Measurements from ENCODE around the gene PCGF3.
"Not testable (repeated sequence)": the region's sequence is repeated elsewhere in the genome, so short reads cannot be mapped to it uniquely, and the experiment has no call there.

Gene PCGF3

DNA sequence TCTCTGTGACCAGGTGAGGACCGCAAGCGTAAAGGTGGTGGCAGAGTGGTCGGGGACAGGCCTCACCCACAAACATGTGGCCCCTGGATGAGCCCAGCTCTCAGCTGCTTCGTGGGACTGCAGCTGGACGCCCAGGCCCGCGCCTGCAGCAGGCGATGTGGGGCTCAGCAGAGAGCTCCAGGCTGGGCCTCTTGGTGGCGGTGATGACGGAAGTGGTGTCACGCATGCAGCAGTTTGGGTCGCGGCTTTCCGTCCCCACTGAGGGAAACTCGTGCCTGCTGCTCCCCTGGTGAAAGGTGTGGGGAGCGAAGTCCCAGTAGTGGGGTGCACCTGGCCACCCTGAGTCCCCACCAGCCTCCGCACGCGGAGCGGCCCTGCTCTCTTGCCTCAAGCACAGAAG lies 26.9 kb downstream of the PCGF3 start:
- Histone ChIP-seq H2AFZ (ENCODE audit: low read depth, low read length) (no peak overlapping the region), H3K36me3 (ENCODE audit: insufficient read depth, low read length) (peaks cover 55% of the 10 kb centered on the region), H3K27me3 (ENCODE audit: insufficient read depth, low read length) (no peaks in the 10 kb centered on the region), H3K9me3 (ENCODE audit: low read length) (peaks cover 7% of the 10 kb centered on the region), H3K4me3 (ENCODE audit: low read length) (no peak overlapping the region), H3K4me1 (ENCODE audit: insufficient read depth, low read length) (no peaks in the 10 kb centered on the region)

- Histone ChIP-seq H2AFZ (ENCODE audit: low read depth, low read length) (no peak overlapping the region), H3K9me3 (ENCODE audit: low read length) (peaks cover 7% of the 10 kb centered on the region), H3K27me3 (ENCODE audit: insufficient read depth, low read length) (no peaks in the 10 kb centered on the region), H3K4me1 (ENCODE audit: insufficient read depth, low read length) (no peaks in the 10 kb centered on the region), H3K36me3 (ENCODE audit: insufficient read depth, low read length) (peaks cover 61% of the 10 kb centered on the region), H3K4me3 (ENCODE audit: low read length) (no peak overlapping the region)
These were observed 27.4 kb downstream of the PCGF3 start for GRCh38 chr4:732911-733630.

DNA sequence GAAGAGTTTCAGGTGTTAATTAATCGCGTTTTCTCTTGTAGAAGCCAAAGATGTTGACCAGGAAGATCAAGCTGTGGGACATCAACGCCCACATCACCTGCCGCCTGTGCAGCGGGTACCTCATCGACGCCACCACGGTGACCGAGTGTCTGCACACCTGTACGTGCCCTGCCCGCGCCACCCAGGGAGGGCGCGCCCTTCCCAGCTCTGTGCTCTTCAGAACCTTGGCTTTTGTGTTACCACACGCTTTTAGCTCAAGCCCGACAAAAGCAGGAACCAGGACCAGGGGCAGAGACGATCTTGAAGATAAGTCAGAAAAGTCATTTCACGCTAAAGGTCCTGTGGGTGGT lies 28.0 kb downstream of the PCGF3 start:
- Histone ChIP-seq H3K27me3 (ENCODE audit: insufficient read depth, low read length) (no peaks in the 10 kb centered on the region), H3K4me3 (ENCODE audit: low read length) (no peak overlapping the region), H3K4me1 (ENCODE audit: insufficient read depth, low read length) (no peaks in the 10 kb centered on the region), H2AFZ (ENCODE audit: low read depth, low read length) (no peak overlapping the region), H3K36me3 (ENCODE audit: insufficient read depth, low read length) (peaks cover 64% of the 10 kb centered on the region), H3K9me3 (ENCODE audit: low read length) (peaks cover 4% of the 10 kb centered on the region)

- H3K4me1 ChIP-seq (ENCODE audit: insufficient read depth, low read length), result no peaks in the 10 kb centered on the region
- H3K9me3 ChIP-seq (ENCODE audit: low read length), result peaks cover 4% of the 10 kb centered on the region
- no peak overlapping the region for H3K4me3 ChIP-seq (ENCODE audit: low read length)
- no peak overlapping the region for H2AFZ ChIP-seq (ENCODE audit: low read depth, low read length)
- H3K27me3 ChIP-seq (ENCODE audit: insufficient read depth, low read length), result no peaks in the 10 kb centered on the region
- H3K36me3 ChIP-seq (ENCODE audit: insufficient read depth, low read length), result peaks cover 68% of the 10 kb centered on the region
These were observed 28.4 kb downstream of the PCGF3 start for GRCh38 chr4:734075-734474.

DNA sequence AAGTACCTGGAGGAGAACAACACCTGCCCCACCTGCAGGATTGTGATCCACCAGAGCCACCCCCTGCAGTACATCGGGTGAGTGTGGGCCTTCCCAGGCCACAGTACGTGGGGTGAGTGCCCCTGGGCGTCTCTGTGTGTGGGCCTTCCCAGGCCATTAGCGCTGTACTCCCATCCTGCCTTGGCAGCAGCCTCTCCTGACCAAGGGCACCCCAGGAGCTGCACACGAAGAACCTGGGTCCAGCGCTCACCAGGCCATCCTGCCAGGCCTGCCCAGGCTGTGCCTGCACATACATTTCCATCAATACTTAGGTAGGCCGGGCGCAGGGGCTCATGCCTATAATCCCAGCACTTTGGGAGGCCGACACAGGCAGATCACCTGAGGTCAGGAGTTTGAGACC lies 29.3 kb downstream of the PCGF3 start:
- H3K4me1 ChIP-seq (ENCODE audit: insufficient read depth, low read length), result no peaks in the 10 kb centered on the region
- H3K27me3 ChIP-seq (ENCODE audit: insufficient read depth, low read length), result no peaks in the 10 kb centered on the region
- H3K4me3 ChIP-seq (ENCODE audit: low read length), result no peak overlapping the region
- peaks cover 4% of the 10 kb centered on the region for H3K9me3 ChIP-seq (ENCODE audit: low read length)
- peaks cover 74% of the 10 kb centered on the region for H3K36me3 ChIP-seq (ENCODE audit: insufficient read depth, low read length)
- no peak overlapping the region for H2AFZ ChIP-seq (ENCODE audit: low read depth, low read length)

GRCh38 chr4:735583-735982 lies 30.0 kb downstream of the PCGF3 start:
- Histone ChIP-seq H3K4me3 (ENCODE audit: low read length) (no peak overlapping the region), H3K4me1 (ENCODE audit: insufficient read depth, low read length) (no peaks in the 10 kb centered on the region), H3K27me3 (ENCODE audit: insufficient read depth, low read length) (no peaks in the 10 kb centered on the region), H2AFZ (ENCODE audit: low read depth, low read length) (no peak overlapping the region), H3K36me3 (ENCODE audit: insufficient read depth, low read length) (peaks cover 77% of the 10 kb centered on the region), H3K9me3 (ENCODE audit: low read length) (peaks cover 3% of the 10 kb centered on the region)

GRCh38 chr4:736561-736960 lies 30.9 kb downstream of the PCGF3 start:
- H3K27me3 ChIP-seq (ENCODE audit: insufficient read depth, low read length); H2AFZ ChIP-seq (ENCODE audit: low read depth, low read length); H3K4me1 ChIP-seq (ENCODE audit: insufficient read depth, low read length); H3K4me3 ChIP-seq (ENCODE audit: low read length); H3K9me3 ChIP-seq (ENCODE audit: low read length): not testable (repeated sequence)
- peaks cover 79% of the 10 kb centered on the region for H3K36me3 ChIP-seq (ENCODE audit: insufficient read depth, low read length)

- H3K4me1 ChIP-seq (ENCODE audit: insufficient read depth, low read length), result no peaks in the 10 kb centered on the region
- no peaks in the 10 kb centered on the region for H3K27me3 ChIP-seq (ENCODE audit: insufficient read depth, low read length)
- peaks cover 79% of the 10 kb centered on the region for H3K36me3 ChIP-seq (ENCODE audit: insufficient read depth, low read length)
- H3K9me3 ChIP-seq (ENCODE audit: low read length), result peaks cover 2% of the 10 kb centered on the region
- no peak overlapping the region for H2AFZ ChIP-seq (ENCODE audit: low read depth, low read length)
- H3K4me3 ChIP-seq (ENCODE audit: low read length), result no peak overlapping the region
These were observed 33.2 kb downstream of the PCGF3 start for GRCh38 chr4:738781-739280.

DNA sequence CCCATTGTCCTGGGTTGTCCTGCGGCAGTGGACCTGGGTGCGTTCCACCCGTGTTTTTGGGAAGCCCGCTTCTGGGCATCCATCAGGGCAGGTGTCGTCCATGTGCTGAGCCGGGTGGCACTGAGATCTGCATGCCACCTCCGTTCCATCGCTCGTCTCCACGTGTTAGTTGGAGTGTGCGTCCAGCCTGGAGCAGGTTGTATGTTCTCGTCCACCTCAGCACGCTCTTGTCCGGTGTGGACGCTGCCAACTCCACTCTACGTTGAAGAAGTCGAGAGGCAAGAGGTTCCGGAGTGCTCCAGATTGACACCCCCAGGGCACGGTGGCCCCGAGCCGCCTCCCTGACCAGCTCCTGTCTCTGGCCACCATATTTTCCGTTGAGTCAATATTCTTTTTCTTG lies 33.9 kb downstream of the PCGF3 start:
- peaks cover 2% of the 10 kb centered on the region for H3K9me3 ChIP-seq (ENCODE audit: low read length)
- peaks cover 76% of the 10 kb centered on the region for H3K36me3 ChIP-seq (ENCODE audit: insufficient read depth, low read length)
- no peak overlapping the region for H3K4me3 ChIP-seq (ENCODE audit: low read length)
- H3K27me3 ChIP-seq (ENCODE audit: insufficient read depth, low read length), result no peaks in the 10 kb centered on the region
- H2AFZ ChIP-seq (ENCODE audit: low read depth, low read length), result no peak overlapping the region
- H3K4me1 ChIP-seq (ENCODE audit: insufficient read depth, low read length), result no peaks in the 10 kb centered on the region

DNA sequence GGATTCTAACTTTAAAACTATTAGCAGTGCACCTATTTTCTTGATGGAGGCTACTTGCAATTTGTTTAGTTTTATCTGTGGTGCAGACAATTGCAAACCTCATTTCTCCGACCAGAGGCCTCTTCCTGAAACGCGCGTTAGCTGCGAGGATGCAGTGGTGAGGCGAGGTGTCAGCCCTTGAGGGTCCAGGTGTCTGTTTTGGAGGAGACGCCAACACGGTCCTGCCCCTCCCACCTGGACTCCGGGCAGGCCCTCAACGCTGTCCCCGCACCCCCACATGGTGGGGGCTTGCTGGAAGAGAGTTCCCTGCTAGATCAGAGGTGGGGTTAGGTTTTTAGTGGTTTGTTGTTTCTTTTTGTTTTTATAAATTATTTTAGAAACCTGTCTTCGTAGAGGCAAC lies 34.4 kb downstream of the PCGF3 start:
- H2AFZ ChIP-seq (ENCODE audit: low read depth, low read length), result no peak overlapping the region
- no peaks in the 10 kb centered on the region for H3K9me3 ChIP-seq (ENCODE audit: low read length)
- peaks cover 72% of the 10 kb centered on the region for H3K36me3 ChIP-seq (ENCODE audit: insufficient read depth, low read length)
- no peaks in the 10 kb centered on the region for H3K4me1 ChIP-seq (ENCODE audit: insufficient read depth, low read length)
- H3K27me3 ChIP-seq (ENCODE audit: insufficient read depth, low read length), result no peaks in the 10 kb centered on the region
- H3K4me3 ChIP-seq (ENCODE audit: low read length), result no peak overlapping the region

DNA sequence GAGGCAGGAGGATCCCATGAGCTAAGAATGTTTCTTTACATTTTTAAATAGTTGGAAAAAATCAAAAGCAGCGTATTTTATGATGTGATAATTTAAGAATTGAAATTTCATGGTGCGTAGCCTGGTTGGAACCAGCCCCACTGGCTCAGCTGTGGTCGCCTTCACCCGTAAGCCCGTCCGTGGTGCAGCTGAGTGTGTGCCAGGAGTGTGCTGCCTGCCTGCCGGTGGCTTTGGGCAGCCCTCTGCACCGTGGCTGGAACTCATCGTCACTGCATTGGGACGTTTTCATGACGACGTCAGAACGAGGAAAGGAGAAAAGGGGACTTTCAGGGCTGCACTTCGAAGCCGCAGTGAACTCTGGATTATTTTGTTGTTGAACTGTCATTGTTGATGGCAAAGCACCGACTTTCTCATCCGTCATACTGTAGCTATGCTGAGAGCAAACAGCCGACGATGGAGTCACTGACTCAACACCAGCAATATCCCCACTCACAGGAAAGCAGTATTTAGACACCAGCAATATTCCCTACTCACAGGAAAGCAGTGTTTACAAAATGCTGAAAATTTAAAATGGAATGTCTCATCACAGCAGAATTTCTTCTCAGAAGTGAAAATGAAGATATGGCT lies 35.1 kb downstream of the PCGF3 start:
- Histone ChIP-seq H3K4me3 (ENCODE audit: low read length) (no peak overlapping the region), H3K36me3 (ENCODE audit: insufficient read depth, low read length) (peaks cover 66% of the 10 kb centered on the region), H2AFZ (ENCODE audit: low read depth, low read length) (no peak overlapping the region), H3K4me1 (ENCODE audit: insufficient read depth, low read length) (no peaks in the 10 kb centered on the region), H3K9me3 (ENCODE audit: low read length) (no peaks in the 10 kb centered on the region), H3K27me3 (ENCODE audit: insufficient read depth, low read length) (no peaks in the 10 kb centered on the region)

DNA sequence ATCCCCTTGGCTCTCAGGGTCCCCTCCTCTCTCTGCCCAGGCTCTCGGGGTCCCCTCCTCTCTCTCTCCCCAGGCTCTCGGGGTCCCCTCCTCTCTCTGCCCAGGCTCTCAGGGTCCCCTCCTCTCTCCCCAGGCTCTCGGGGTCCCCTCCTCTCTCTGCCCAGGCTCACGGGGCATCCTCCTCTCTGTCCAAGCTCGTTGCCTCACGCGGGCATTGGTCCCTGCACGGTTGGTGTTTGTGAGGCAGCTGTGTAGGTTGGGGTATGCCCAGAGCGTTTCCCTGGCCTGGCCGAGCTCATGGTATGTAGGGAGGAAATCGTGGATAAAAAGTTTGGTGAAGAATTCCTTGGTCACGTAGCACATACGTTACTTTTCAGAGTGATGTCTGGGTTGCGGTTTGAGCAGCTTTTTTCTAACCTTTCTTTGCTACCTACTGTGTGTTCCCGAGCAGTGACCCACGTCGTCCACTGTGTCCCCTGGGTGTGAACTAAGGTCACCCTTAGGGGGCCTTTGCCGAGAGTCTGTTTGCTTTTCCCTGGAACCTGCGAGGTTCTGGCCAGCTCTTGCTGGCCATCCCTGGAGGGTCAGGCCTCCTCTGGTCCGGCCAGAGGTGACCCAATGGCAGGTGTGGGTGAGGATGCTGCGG lies 36.6 kb downstream of the PCGF3 start:
- Histone ChIP-seq H2AFZ (ENCODE audit: low read depth, low read length) (no peak overlapping the region), H3K4me1 (ENCODE audit: insufficient read depth, low read length) (no peaks in the 10 kb centered on the region), H3K36me3 (ENCODE audit: insufficient read depth, low read length) (peaks cover 59% of the 10 kb centered on the region), H3K27me3 (ENCODE audit: insufficient read depth, low read length) (no peaks in the 10 kb centered on the region), H3K4me3 (ENCODE audit: low read length) (no peak overlapping the region), H3K9me3 (ENCODE audit: low read length) (no peaks in the 10 kb centered on the region)

DNA sequence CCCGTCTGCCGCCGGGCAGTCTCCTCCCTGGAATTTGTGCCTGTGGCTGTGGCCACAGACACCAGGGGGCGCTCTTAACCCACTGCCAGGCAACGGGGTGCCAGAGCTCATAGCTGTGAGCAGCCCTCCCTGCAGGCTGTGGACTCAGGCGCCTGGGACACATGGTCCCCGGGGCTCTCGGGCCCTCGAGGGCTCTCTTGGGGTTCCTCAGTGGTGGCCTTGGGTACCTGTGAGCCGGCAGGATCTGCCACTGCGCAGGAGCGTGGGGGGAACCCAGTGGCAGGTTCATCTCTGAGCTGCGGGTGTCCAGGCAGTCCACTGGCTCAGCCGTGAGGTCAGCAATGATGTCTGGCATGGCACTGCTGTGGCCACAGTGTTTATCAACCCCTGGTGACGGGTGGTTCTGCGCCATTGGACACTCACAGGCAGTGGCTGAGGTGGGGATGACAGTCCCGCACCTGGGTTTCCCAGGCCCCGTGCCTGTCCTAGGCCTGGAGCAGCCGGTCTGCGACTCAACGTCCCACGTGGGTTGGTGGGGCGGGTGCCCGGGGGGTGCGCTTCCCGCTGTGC lies 37.2 kb downstream of the PCGF3 start:
- peaks cover 56% of the 10 kb centered on the region for H3K36me3 ChIP-seq (ENCODE audit: insufficient read depth, low read length)
- no peak overlapping the region for H3K4me3 ChIP-seq (ENCODE audit: low read length)
- no peaks in the 10 kb centered on the region for H3K9me3 ChIP-seq (ENCODE audit: low read length)
- no peaks in the 10 kb centered on the region for H3K4me1 ChIP-seq (ENCODE audit: insufficient read depth, low read length)
- H3K27me3 ChIP-seq (ENCODE audit: insufficient read depth, low read length), result no peaks in the 10 kb centered on the region
- no peak overlapping the region for H2AFZ ChIP-seq (ENCODE audit: low read depth, low read length)

All from neuron (in vitro differentiated cells).